B cell (primary cell): ENCODE data around the gene SLC24A3. TPM values are rescaled to one million over a fixed set of nuclear protein-coding genes. Genes with fewer than 3 reads are reported as not detected.

ENCODE experiments used
- ATAC-seq: fragments of 200-7000 bp; cut with Tn5 transposase; one replicate; pipeline ENCODE4 v1.10.0; 2021; ENCODE audit warnings: low read depth, mild to moderate bottlenecking, moderate number of reproducible peaks, moderate library complexity
- CTCF ChIA-PET: fragments of 350-600 bp; sonication (Branson Sonifier 250); formaldehyde crosslinking; loops from one replicate; lab custom pipeline; 2021; ENCODE audit warnings: antibody characterized with exemption, inconsistent platforms; lab: Charles Lee
- POLR2A ChIA-PET: fragments of 350-600 bp; sonication (Branson Sonifier 250); formaldehyde crosslinking; loops from one replicate; lab custom pipeline; 2021; ENCODE audit warnings: antibody characterized with exemption; lab: Charles Lee
- DNase-seq: peaks from one replicate; pipeline ENCODE4 v3.0.0; 2013
- H2AFZ ChIP-seq: 2 replicates; pipeline ENCODE4 v1.6.1; 2012; ENCODE audit warnings: mild to moderate bottlenecking, low read depth, low read length; ENCODE audit not compliant: insufficient read depth, poor library complexity, severe bottlenecking
- H3K27ac ChIP-seq, 2 donors: 1 replicate in 1 of 2; 2 replicates in 1 of 2; pipeline ENCODE4 v1.5.1; 2012 to 2013; ENCODE audit warnings: low read length in 2 of 2, mild to moderate bottlenecking in 2 of 2, moderate library complexity in 1 of 2
- H3K27me3 ChIP-seq, 4 experiments: fragments of 200-600 bp in 1 of 4; sonication (generic) in 1 of 4; replicated peaks in 1 of 4; 1 replicate in 2 of 4; 2 replicates in 2 of 4; pipeline versions ENCODE4 v1.6.1 to v1.7.0; 2013 to 2016; ENCODE audit warnings: low read length in 3 of 4, mild to moderate bottlenecking in 2 of 4, mixed read lengths in 1 of 4, moderate library complexity in 1 of 4; ENCODE audit not compliant: insufficient read depth in 4 of 4, control insufficient read depth in 3 of 4; ENCODE audit errors: control extremely low read depth in 1 of 4
- H3K36me3 ChIP-seq, 2 experiments: replicated peaks in 1 of 2; 1 replicate in 1 of 2; 2 replicates in 1 of 2; pipeline versions ENCODE4 v1.6.1 to v1.7.1; 2013; ENCODE audit warnings: low read length in 1 of 2; ENCODE audit not compliant: insufficient read depth in 2 of 2, control insufficient read depth in 1 of 2; ENCODE audit errors: control extremely low read depth in 1 of 2, extremely low read depth in 1 of 2
- H3K4me1 ChIP-seq, 2 donors: fragments of 200-600 bp in 1 of 2; sonication (generic) in 1 of 2; 1 replicate in 1 of 2; 2 replicates in 1 of 2; pipeline versions ENCODE4 v1.5.1 to v1.6.1; 2013 to 2017; ENCODE audit warnings: low read length in 2 of 2; ENCODE audit not compliant: control insufficient read depth in 2 of 2, insufficient read depth in 2 of 2
- H3K4me2 ChIP-seq: replicated peaks from 2 replicates; pipeline ENCODE3; 2012; ENCODE audit warnings: mild to moderate bottlenecking, low read depth, low read length; ENCODE audit not compliant: poor library complexity, severe bottlenecking
- H3K4me3 ChIP-seq, 5 experiments: fragments of 200-600 bp in 1 of 5; sonication (generic) in 1 of 5; 1 replicate in 3 of 5; 2 replicates in 2 of 5; pipeline versions ENCODE4 v1.5.1 to v1.7.0; 2011 to 2016; ENCODE audit warnings: low read length in 4 of 5, mild to moderate bottlenecking in 4 of 5, low read depth in 2 of 5, control low read depth in 1 of 5, moderate library complexity in 1 of 5; ENCODE audit not compliant: insufficient read depth in 1 of 5; ENCODE audit errors: control extremely low read depth in 1 of 5, extremely low read depth in 1 of 5
- H3K79me2 ChIP-seq: fragments of 200-600 bp; sonication (generic); one replicate; pipeline ENCODE4 v1.6.0; 2016; ENCODE audit warnings: low read length; ENCODE audit not compliant: control insufficient read depth, insufficient read depth
- H3K9ac ChIP-seq: fragments of 200-600 bp; sonication (generic); 2 replicates; pipeline ENCODE4 v1.6.1; 2017; ENCODE audit warnings: mild to moderate bottlenecking, low read length, moderate library complexity
- H3K9me3 ChIP-seq, 3 donors: one replicate each; pipeline versions ENCODE4 v1.6.1 to v1.7.1; 2013; ENCODE audit warnings: low read length in 2 of 3; ENCODE audit not compliant: control insufficient read depth in 2 of 3, insufficient read depth in 1 of 3; ENCODE audit errors: control extremely low read depth in 1 of 3
- H4K20me1 ChIP-seq: 2 replicates; pipeline ENCODE4 v1.6.0; 2012; ENCODE audit warnings: mild to moderate bottlenecking, low read length; ENCODE audit not compliant: insufficient read depth, control insufficient read depth, poor library complexity, severe bottlenecking
- H3K27ac Mint-ChIP-seq: one replicate; pipeline ENCODE4 v1.8.0; 2021; ENCODE audit warnings: mixed read lengths
- H3K27me3 Mint-ChIP-seq: one replicate; pipeline ENCODE4 v1.8.0; 2021; ENCODE audit warnings: mixed read lengths
- H3K4me1 Mint-ChIP-seq: one replicate; pipeline ENCODE4 v1.8.0; 2021; ENCODE audit warnings: mixed read lengths
- H3K4me3 Mint-ChIP-seq: one replicate; pipeline ENCODE4 v1.8.0; 2021; ENCODE audit warnings: mixed read lengths
- H3K9me3 Mint-ChIP-seq: one replicate; pipeline ENCODE4 v1.8.0; 2022; ENCODE audit warnings: mixed read lengths; ENCODE audit not compliant: insufficient read depth
- EZH2 ChIP-seq: IDR thresholded peaks from 2 replicates; pipeline ENCODE4 v1.6.1; 2012; ENCODE audit warnings: borderline replicate concordance, low read depth, mild to moderate bottlenecking, moderate library complexity, low read length; ENCODE audit not compliant: insufficient read depth, poor library complexity, severe bottlenecking
- WGBS: methylation state at CpG from one replicate; pipeline ENCODE4 v1.1.5; 2013; ENCODE audit warnings: missing lambda C conversion rate; ENCODE audit not compliant: insufficient coverage; 5-methylcytosine and 5-hydroxymethylcytosine counted together
- intact Hi-C: fragments of 100-400 bp; cut with micrococcal nuclease; formaldehyde crosslinking; loops from one replicate; pipeline ENCODE4 v1.10.0; 2022
- polyA plus RNA-seq: library from polyadenylated mRNA; depleted of rRNA; stranded (reverse); fragments of >200 nt; gene quantifications from 2 replicates; pipeline ENCODE4 v1.2.3, GENCODE V29; 2012
- total RNA-seq, 2 donors: library from RNA; stranded (reverse); fragments of 120-200 nt in 1 of 2; gene quantifications; 1 replicate in 1 of 2; 2 replicates in 1 of 2; pipeline versions ENCODE4 v1.2.3 to v1.2.4, GENCODE V29; 2013 to 2022
- TF ChIP-seq, protein P1 (sequence below): fragments of 200-600 bp; IDR thresholded peaks from one replicate; pipeline ENCODE4 v1.8.0; 2022; ENCODE audit warnings: antibody characterized with exemption, mild to moderate bottlenecking

SLC24A3 gene
- total and polyA plus RNA-seq, 2 donors (not counting 1 experiment from before 2014, with no cell fraction given) = not detected

DNA sequence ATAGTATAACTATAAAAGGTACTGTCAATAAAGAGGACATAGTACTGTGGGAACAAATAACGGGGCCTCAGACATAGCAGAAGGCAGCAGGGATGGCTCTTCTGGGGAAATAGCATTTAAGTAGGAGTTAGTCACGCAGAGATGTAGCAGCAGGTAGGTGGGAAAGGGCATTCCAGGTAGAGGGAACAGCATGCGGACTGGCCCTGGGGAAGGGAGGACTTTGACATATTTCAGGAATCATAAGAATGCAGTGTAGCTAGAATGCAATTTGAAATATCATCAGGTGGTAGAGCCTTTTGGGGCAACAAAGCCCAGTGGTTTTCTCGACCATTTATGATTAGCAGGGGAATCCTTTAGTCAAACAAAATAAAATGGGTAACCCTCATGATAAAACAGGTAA is 191.1 kb downstream of the SLC24A3 start:
- no peaks in the 10 kb centered on the region for H3K27me3 ChIP-seq
- H4K20me1 ChIP-seq = no peaks in the 10 kb centered on the region
- intact Hi-C loops = no loop called here
- no peak overlapping the region for H3K9ac ChIP-seq
- H3K4me1 ChIP-seq = no peaks in the 10 kb centered on the region
- no peak for ATAC-seq
- H3K27ac ChIP-seq = no peak overlapping the region
- Mint-ChIP-seq H3K27ac (no peak overlapping the region), H3K4me1 (no peaks in the 10 kb centered on the region), H3K9me3 (peaks cover 8% of the 10 kb centered on the region), H3K27me3 (peaks cover 17% of the 10 kb centered on the region), H3K4me3 (no peak overlapping the region)
- H3K4me2 ChIP-seq = no peak overlapping the region
- peaks cover 0 to 3% (median 0%) of the 10 kb centered on the region in 3 donors for H3K9me3 ChIP-seq
- no peak overlapping the region for H3K4me3 ChIP-seq
- WGBS = 88% methylated on average over 2 of the region's 4 CpGs
- no peak for DNase-seq
- CTCF ChIA-PET = no interaction called here
- H3K36me3 ChIP-seq = no peaks in the 10 kb centered on the region
- H3K79me2 ChIP-seq = no peaks in the 10 kb centered on the region
- H2AFZ ChIP-seq = no peak overlapping the region
- POLR2A ChIA-PET = no interaction called here
- TF ChIP-seq EZH2 = no peak
- TF ChIP-seq, protein P1, sequence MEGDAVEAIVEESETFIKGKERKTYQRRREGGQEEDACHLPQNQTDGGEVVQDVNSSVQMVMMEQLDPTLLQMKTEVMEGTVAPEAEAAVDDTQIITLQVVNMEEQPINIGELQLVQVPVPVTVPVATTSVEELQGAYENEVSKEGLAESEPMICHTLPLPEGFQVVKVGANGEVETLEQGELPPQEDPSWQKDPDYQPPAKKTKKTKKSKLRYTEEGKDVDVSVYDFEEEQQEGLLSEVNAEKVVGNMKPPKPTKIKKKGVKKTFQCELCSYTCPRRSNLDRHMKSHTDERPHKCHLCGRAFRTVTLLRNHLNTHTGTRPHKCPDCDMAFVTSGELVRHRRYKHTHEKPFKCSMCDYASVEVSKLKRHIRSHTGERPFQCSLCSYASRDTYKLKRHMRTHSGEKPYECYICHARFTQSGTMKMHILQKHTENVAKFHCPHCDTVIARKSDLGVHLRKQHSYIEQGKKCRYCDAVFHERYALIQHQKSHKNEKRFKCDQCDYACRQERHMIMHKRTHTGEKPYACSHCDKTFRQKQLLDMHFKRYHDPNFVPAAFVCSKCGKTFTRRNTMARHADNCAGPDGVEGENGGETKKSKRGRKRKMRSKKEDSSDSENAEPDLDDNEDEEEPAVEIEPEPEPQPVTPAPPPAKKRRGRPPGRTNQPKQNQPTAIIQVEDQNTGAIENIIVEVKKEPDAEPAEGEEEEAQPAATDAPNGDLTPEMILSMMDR = no peak

DNA sequence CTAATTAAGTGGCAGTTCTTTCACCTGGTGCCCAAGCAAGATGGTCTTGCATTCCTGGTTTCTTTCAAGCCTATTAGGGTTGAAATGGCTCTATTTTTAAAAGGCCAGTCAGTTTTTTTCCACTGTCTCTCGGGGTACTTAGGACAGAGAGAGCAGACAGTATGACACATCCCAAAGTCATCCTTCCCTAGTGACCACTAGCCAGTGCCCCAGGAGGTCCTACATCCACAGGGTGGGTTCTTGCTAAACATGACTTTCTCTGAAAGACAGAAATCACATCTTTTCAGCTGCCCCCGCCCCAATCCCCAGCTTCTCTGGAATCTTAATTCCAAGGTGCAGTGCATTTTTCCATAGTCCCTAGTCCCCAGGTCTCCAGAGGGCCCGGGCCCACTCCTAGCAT is 192.4 kb downstream of the SLC24A3 start:
- no peak overlapping the region for H3K27ac ChIP-seq
- H2AFZ ChIP-seq = no peak overlapping the region
- H3K4me3 ChIP-seq = no peak overlapping the region
- no peaks in the 10 kb centered on the region for H3K36me3 ChIP-seq
- TF ChIP-seq, protein P1 = no peak
- TF ChIP-seq EZH2 = no peak
- WGBS = 82% methylated on average over 2 of the region's 3 CpGs
- ChIA-PET POLR2A (no interaction called here), CTCF (no interaction called here)
- H3K4me1 Mint-ChIP-seq = no peaks in the 10 kb centered on the region
- no peaks in the 10 kb centered on the region for H3K27me3 ChIP-seq
- ATAC-seq (no peak), DNase-seq (no peak)
- no peaks in the 10 kb centered on the region for H3K79me2 ChIP-seq
- no peak overlapping the region for H3K4me3 Mint-ChIP-seq
- H3K9me3 Mint-ChIP-seq = no peaks in the 10 kb centered on the region
- no peaks in the 10 kb centered on the region for H3K4me1 ChIP-seq
- peaks cover 20% of the 10 kb centered on the region for H3K27me3 Mint-ChIP-seq
- no peak overlapping the region for H3K27ac Mint-ChIP-seq
- H4K20me1 ChIP-seq = no peaks in the 10 kb centered on the region
- H3K4me2 ChIP-seq = no peak overlapping the region
- H3K9me3 ChIP-seq = no peaks in the 10 kb centered on the region
- intact Hi-C loops = no loop called here
- no peak overlapping the region for H3K9ac ChIP-seq
